ENCODE measurements around the gene GUCY1A2. TPM values are rescaled to one million over a fixed set of nuclear protein-coding genes. Genes with fewer than 3 reads are reported as not detected.
"Not testable (repeated sequence)": the region's sequence is repeated elsewhere in the genome, so short reads cannot be mapped to it uniquely, and the experiment has no call there.

The GUCY1A2 gene
- total and polyA plus RNA-seq, 2 donors = 0.14 to 0.94 TPM

DNA sequence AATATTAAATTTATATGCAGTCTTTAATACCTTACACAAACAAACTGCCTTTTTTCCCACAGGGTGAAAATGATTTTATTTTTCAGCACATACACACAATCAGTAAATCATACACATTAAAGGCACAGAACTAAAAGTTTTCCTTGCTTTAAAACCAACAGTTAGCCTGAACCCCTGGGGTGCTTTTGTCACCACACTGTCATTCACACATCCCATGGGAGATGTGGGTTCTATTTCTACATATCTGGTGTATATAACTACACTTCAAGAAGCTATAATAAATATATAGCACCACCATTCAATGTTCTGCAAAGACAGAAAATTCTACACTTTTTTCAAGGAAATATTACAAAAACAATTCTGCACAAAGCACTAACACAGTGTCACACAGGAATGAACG lies 197.0 kb downstream of the GUCY1A2 start:
- no peak for DNase-seq (ENCODE audit: low read depth in 6 of 9, low spot score in 9 of 9)
- 80% methylated on average over 1 of the region's 1 CpG for WGBS
- H3K27me3 ChIP-seq (ENCODE audit: control insufficient read depth in 2 of 2, insufficient read depth in 1 of 2, low read length in 1 of 2) = no peaks in the 10 kb centered on the region
- H3K27ac ChIP-seq (ENCODE audit: low read depth in 1 of 2, low read length in 1 of 2) = no peak overlapping the region
- H3K4me1 ChIP-seq (ENCODE audit: control insufficient read depth in 2 of 2, insufficient read depth in 2 of 2, low read length in 2 of 2) = no peaks in the 10 kb centered on the region
- no peaks in the 10 kb centered on the region for H3K9me3 ChIP-seq (ENCODE audit: control insufficient read depth in 2 of 2, insufficient read depth in 1 of 2, low read length in 1 of 2)
- H3K4me3 ChIP-seq (ENCODE audit: low read length in 2 of 2) = no peak overlapping the region
- H3K36me3 ChIP-seq (ENCODE audit: control insufficient read depth in 2 of 2, insufficient read depth in 2 of 2, low read length in 1 of 2) = no peaks in the 10 kb centered on the region

GRCh38 chr11:106818443-106818842 lies 199.8 kb downstream of the GUCY1A2 start:
- H3K36me3 ChIP-seq (ENCODE audit: control insufficient read depth in 2 of 2, insufficient read depth in 2 of 2, low read length in 1 of 2) = no peaks in the 10 kb centered on the region
- DNase-seq (ENCODE audit: low read depth in 6 of 9, low spot score in 9 of 9) = no peak
- no peaks in the 10 kb centered on the region for H3K9me3 ChIP-seq (ENCODE audit: control insufficient read depth in 2 of 2, insufficient read depth in 1 of 2, low read length in 1 of 2)
- H3K4me1 ChIP-seq (ENCODE audit: control insufficient read depth in 2 of 2, insufficient read depth in 2 of 2, low read length in 2 of 2) = no peaks in the 10 kb centered on the region
- 87% methylated on average over 5 of the region's 5 CpGs for WGBS
- no peaks in the 10 kb centered on the region for H3K27me3 ChIP-seq (ENCODE audit: control insufficient read depth in 2 of 2, insufficient read depth in 1 of 2, low read length in 1 of 2)
- H3K4me3 ChIP-seq (ENCODE audit: low read length in 2 of 2) = no peak overlapping the region
- no peak overlapping the region for H3K27ac ChIP-seq (ENCODE audit: low read depth in 1 of 2, low read length in 1 of 2)

- Histone ChIP-seq H3K4me1 (ENCODE audit: control insufficient read depth in 2 of 2, insufficient read depth in 2 of 2, low read length in 2 of 2) (no peaks in the 10 kb centered on the region), H3K36me3 (ENCODE audit: control insufficient read depth in 2 of 2, insufficient read depth in 2 of 2, low read length in 1 of 2) (no peaks in the 10 kb centered on the region), H3K9me3 (ENCODE audit: control insufficient read depth in 2 of 2, insufficient read depth in 1 of 2, low read length in 1 of 2) (no peaks in the 10 kb centered on the region), H3K27ac (ENCODE audit: low read depth in 1 of 2, low read length in 1 of 2) (no peak overlapping the region), H3K27me3 (ENCODE audit: control insufficient read depth in 2 of 2, insufficient read depth in 1 of 2, low read length in 1 of 2) (no peaks in the 10 kb centered on the region), H3K4me3 (ENCODE audit: low read length in 2 of 2) (no peak overlapping the region)
- no peak for DNase-seq (ENCODE audit: low read depth in 6 of 9, low spot score in 9 of 9)
Observed at GRCh38 chr11:106815209-106815608, 203.1 kb downstream of the GUCY1A2 start.

DNA sequence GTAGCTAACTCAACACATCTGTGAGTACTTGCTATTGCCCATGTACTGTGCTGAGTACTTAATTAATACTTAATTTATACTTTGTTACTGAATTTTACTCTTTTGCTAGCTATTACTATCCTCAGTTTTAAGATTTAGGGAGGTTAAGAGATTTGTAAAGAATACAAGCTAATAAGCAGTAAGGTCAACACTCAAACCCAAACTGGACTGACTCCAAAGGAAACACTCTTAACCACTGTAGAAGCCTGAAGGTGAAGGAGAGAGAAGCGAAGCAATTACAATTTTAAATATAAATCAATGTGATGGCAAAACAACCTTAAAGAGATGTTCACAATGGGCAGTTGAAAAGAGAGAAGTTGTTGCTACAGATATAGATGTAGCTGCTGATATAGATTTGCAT lies 204.5 kb downstream of the GUCY1A2 start:
- no peak for DNase-seq (ENCODE audit: low read depth in 6 of 9, low spot score in 9 of 9)
- Histone ChIP-seq H3K4me1 (ENCODE audit: control insufficient read depth in 2 of 2, insufficient read depth in 2 of 2, low read length in 2 of 2) (no peaks in the 10 kb centered on the region), H3K27me3 (ENCODE audit: control insufficient read depth in 2 of 2, insufficient read depth in 1 of 2, low read length in 1 of 2) (no peaks in the 10 kb centered on the region), H3K9me3 (ENCODE audit: control insufficient read depth in 2 of 2, insufficient read depth in 1 of 2, low read length in 1 of 2) (no peaks in the 10 kb centered on the region), H3K27ac (ENCODE audit: low read depth in 1 of 2, low read length in 1 of 2) (no peak overlapping the region), H3K36me3 (ENCODE audit: control insufficient read depth in 2 of 2, insufficient read depth in 2 of 2, low read length in 1 of 2) (no peaks in the 10 kb centered on the region), H3K4me3 (ENCODE audit: low read length in 2 of 2) (no peak overlapping the region)
- 77% methylated on average over 1 of the region's 1 CpG for WGBS

DNA sequence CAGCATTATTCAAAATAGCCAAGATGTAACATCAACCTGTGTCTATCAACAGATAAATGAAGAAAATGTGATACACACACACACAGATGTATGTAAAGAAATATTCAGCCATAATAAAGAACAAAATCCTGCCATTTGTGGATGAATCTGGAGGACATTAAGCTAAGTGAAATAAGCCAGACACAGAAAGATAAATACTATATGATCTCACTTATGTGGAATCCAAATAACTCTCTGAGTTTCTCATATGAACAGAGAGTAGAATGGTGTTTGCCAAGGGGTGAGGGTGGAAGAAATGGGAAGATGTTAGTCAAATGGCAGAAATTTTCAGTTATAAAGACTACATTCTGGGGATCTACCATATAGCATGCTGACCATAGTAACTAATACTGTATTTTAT lies 224.2 kb downstream of the GUCY1A2 start:
- no peak overlapping the region for H3K27ac ChIP-seq (ENCODE audit: low read depth in 1 of 2, low read length in 1 of 2)
- H3K4me3 ChIP-seq (ENCODE audit: low read length in 2 of 2) = no peak overlapping the region
- no peaks in the 10 kb centered on the region for H3K27me3 ChIP-seq (ENCODE audit: control insufficient read depth in 2 of 2, insufficient read depth in 1 of 2, low read length in 1 of 2)
- H3K9me3 ChIP-seq (ENCODE audit: control insufficient read depth in 2 of 2, insufficient read depth in 1 of 2, low read length in 1 of 2) = peaks cover 0 to 11% of the 10 kb centered on the region in 2 donors
- no peaks in the 10 kb centered on the region for H3K36me3 ChIP-seq (ENCODE audit: control insufficient read depth in 2 of 2, insufficient read depth in 2 of 2, low read length in 1 of 2)
- no peaks in the 10 kb centered on the region for H3K4me1 ChIP-seq (ENCODE audit: control insufficient read depth in 2 of 2, insufficient read depth in 2 of 2, low read length in 2 of 2)
- no peak for DNase-seq (ENCODE audit: low read depth in 6 of 9, low spot score in 9 of 9)

DNA sequence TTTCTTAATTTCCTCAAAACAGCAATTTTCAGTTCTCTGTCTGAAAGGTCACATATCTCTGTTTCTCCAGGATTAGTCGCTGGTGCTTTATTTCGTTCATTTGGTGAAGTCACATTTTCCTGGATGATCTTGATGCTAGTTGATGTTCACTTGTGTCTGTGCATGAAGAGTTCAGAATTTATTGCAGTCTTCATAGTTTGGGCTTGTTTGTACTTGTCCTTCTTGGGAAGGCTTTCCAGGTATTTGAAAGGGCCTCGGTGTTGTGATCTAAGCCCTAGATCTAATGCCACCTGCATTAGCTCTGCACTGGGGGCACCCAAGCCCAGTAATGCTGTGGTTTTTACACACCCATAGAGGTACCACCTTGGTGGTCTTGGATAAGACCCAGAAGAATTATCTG lies 228.9 kb downstream of the GUCY1A2 start:
- no peaks in the 10 kb centered on the region for H3K4me1 ChIP-seq (ENCODE audit: control insufficient read depth in 2 of 2, insufficient read depth in 2 of 2, low read length in 2 of 2)
- no peak overlapping the region for H3K4me3 ChIP-seq (ENCODE audit: low read length in 2 of 2)
- no peak for DNase-seq (ENCODE audit: low read depth in 6 of 9, low spot score in 9 of 9)
- H3K9me3 ChIP-seq (ENCODE audit: control insufficient read depth in 2 of 2, insufficient read depth in 1 of 2, low read length in 1 of 2) = peaks cover 0 to 11% of the 10 kb centered on the region in 2 donors
- H3K36me3 ChIP-seq (ENCODE audit: control insufficient read depth in 2 of 2, insufficient read depth in 2 of 2, low read length in 1 of 2) = no peaks in the 10 kb centered on the region
- no peaks in the 10 kb centered on the region for H3K27me3 ChIP-seq (ENCODE audit: control insufficient read depth in 2 of 2, insufficient read depth in 1 of 2, low read length in 1 of 2)
- WGBS = 95% methylated on average over 3 of the region's 3 CpGs
- no peak overlapping the region for H3K27ac ChIP-seq (ENCODE audit: low read depth in 1 of 2, low read length in 1 of 2)

DNA sequence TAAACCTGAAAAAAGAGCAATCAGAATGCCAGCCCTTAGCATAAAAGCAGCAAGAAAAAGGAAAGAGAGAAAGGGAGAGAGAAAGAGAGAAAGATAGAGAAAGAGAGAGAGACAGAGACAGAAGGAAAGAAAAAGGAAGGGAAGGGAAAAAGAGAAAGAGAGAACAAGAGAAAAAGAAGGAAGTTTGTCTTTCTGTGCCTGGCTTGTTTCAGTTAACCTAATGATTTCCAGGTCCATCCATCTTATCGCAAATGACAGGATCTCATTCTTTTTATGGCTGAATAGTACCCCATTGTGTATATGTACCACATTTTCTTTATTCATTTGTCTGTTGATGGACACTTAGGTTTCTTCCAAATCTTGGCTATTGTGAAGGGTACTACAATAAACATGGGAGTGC lies 230.8 kb downstream of the GUCY1A2 start:
- Histone ChIP-seq H3K9me3 (ENCODE audit: control insufficient read depth in 2 of 2, insufficient read depth in 1 of 2, low read length in 1 of 2) (peaks cover 0 to 11% of the 10 kb centered on the region in 2 donors), H3K27me3 (ENCODE audit: control insufficient read depth in 2 of 2, insufficient read depth in 1 of 2, low read length in 1 of 2) (no peaks in the 10 kb centered on the region), H3K36me3 (ENCODE audit: control insufficient read depth in 2 of 2, insufficient read depth in 2 of 2, low read length in 1 of 2) (no peaks in the 10 kb centered on the region), H3K4me3 (ENCODE audit: low read length in 2 of 2) (no peak overlapping the region), H3K4me1 (ENCODE audit: control insufficient read depth in 2 of 2, insufficient read depth in 2 of 2, low read length in 2 of 2) (no peaks in the 10 kb centered on the region), H3K27ac (ENCODE audit: low read depth in 1 of 2, low read length in 1 of 2) (no peak overlapping the region)
- DNase-seq (ENCODE audit: low read depth in 6 of 9, low spot score in 9 of 9) = no peak
- 96% methylated on average over 1 of the region's 1 CpG for WGBS

- H3K4me1 ChIP-seq (ENCODE audit: control insufficient read depth in 2 of 2, insufficient read depth in 2 of 2, low read length in 2 of 2) = no peaks in the 10 kb centered on the region
- DNase-seq (ENCODE audit: low read depth in 6 of 9, low spot score in 9 of 9) = no peak
- 86% methylated on average over 3 of the region's 3 CpGs for WGBS
- H3K9me3 ChIP-seq (ENCODE audit: control insufficient read depth in 2 of 2, insufficient read depth in 1 of 2, low read length in 1 of 2) = peaks cover 0 to 11% of the 10 kb centered on the region in 2 donors
- H3K36me3 ChIP-seq (ENCODE audit: control insufficient read depth in 2 of 2, insufficient read depth in 2 of 2, low read length in 1 of 2) = no peaks in the 10 kb centered on the region
- no peak overlapping the region for H3K4me3 ChIP-seq (ENCODE audit: low read length in 2 of 2)
- H3K27me3 ChIP-seq (ENCODE audit: control insufficient read depth in 2 of 2, insufficient read depth in 1 of 2, low read length in 1 of 2) = no peaks in the 10 kb centered on the region
- no peak overlapping the region for H3K27ac ChIP-seq (ENCODE audit: low read depth in 1 of 2, low read length in 1 of 2)
Observed at GRCh38 chr11:106785913-106786650, 232.2 kb downstream of the GUCY1A2 start.

GRCh38 chr11:106777302-106777701 lies 241.0 kb downstream of the GUCY1A2 start:
- H3K4me3 ChIP-seq (ENCODE audit: low read length in 2 of 2); H3K36me3 ChIP-seq (ENCODE audit: control insufficient read depth in 2 of 2, insufficient read depth in 2 of 2, low read length in 1 of 2); H3K9me3 ChIP-seq (ENCODE audit: control insufficient read depth in 2 of 2, insufficient read depth in 1 of 2, low read length in 1 of 2); H3K27ac ChIP-seq (ENCODE audit: low read depth in 1 of 2, low read length in 1 of 2); DNase-seq (ENCODE audit: low read depth in 6 of 9, low spot score in 9 of 9); H3K4me1 ChIP-seq (ENCODE audit: control insufficient read depth in 2 of 2, insufficient read depth in 2 of 2, low read length in 2 of 2); H3K27me3 ChIP-seq (ENCODE audit: control insufficient read depth in 2 of 2, insufficient read depth in 1 of 2, low read length in 1 of 2): not testable (repeated sequence)
- WGBS = 97% methylated on average over 8 of the region's 8 CpGs

Measured in thymus (tissue), 11 donors.